GM18511 (cell line): ENCODE measurements around the gene AKR1A1.
A peak's percentile ranks its signal among the peaks of the same experiment; 100 is the strongest.
"Not testable (repeated sequence)": the region's sequence is repeated elsewhere in the genome, so short reads cannot be mapped to it uniquely, and the experiment has no call there.

ENCODE experiments used
- ATAC-seq: cut with Tn5 transposase; IDR thresholded peaks from one replicate; pipeline ENCODE4 v1.9.1; 2021; ENCODE audit warnings: mild to moderate bottlenecking, moderate library complexity; ENCODE audit not compliant: unreplicated experiment

Gene AKR1A1

DNA sequence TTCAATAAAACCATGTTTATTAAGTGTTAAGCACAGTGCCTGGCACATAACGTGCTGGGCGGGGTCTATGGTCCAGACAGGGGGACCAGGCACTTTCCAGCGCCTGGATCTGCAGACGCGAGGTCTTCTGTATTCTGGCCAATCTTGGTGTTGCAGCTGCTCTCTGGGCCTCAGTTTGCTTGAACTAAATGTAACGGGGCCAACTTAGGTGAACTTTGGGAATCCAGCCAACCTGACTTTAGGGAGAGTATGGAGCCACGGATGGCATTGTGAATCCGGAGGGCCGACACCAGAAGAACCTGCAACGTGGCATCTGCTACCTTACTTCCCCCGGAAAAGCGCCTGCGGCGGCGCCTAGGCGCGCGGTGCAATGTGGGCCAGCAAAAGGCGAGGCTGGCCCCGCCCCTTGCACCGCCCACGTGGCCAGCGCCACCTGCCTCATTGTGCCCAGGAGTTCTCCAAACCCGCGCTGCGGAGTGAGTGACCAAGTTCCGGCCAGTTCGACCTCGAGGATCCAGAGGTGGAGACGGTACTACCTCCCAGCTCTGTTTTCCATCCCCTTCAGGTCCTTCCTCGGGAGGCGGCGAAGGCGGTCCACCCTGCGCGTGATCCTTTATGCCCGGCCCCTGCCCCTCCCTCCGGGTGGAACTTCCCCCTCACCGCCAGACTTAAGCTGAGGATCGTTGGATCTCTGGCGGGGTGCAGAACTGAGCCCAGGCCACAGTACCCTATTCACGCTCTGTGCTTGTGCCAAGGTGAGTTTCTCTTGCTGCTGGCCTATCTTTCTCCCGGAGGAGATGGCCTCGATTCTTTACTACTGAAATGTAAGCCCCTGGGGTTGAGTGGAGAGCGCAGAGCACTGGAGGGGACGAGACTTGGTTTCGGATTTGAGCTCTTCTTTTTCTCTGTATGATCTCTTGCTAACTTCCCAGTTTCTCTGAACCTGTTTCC, at the start of gene AKR1A1:
AKR1A1 (plus strand) TSS at position 426 of the 951 bp plus-strand sequence. CDS start 10,969 bp downstream, outside the sequence.
- peak; percentile 90 for ATAC-seq

DNA sequence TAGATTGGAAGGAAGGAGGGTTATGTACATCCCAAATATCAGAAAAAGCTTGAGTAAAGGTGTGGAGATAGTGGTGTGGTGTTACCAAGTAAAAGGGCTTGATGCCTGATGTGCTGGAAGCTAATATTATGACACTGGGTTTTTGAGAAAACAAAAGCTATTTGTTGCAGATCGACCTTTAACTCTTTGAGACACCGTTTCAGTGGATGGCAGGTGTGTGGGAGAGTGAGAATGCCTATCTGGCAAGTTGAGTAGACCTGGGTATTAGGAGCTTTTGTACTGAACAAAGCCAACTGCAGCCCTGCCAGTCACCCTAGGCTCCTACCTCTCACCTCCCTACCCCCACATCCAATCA, 49.1 kb upstream of the AKR1A1 start:
- no peak for ATAC-seq

DNA sequence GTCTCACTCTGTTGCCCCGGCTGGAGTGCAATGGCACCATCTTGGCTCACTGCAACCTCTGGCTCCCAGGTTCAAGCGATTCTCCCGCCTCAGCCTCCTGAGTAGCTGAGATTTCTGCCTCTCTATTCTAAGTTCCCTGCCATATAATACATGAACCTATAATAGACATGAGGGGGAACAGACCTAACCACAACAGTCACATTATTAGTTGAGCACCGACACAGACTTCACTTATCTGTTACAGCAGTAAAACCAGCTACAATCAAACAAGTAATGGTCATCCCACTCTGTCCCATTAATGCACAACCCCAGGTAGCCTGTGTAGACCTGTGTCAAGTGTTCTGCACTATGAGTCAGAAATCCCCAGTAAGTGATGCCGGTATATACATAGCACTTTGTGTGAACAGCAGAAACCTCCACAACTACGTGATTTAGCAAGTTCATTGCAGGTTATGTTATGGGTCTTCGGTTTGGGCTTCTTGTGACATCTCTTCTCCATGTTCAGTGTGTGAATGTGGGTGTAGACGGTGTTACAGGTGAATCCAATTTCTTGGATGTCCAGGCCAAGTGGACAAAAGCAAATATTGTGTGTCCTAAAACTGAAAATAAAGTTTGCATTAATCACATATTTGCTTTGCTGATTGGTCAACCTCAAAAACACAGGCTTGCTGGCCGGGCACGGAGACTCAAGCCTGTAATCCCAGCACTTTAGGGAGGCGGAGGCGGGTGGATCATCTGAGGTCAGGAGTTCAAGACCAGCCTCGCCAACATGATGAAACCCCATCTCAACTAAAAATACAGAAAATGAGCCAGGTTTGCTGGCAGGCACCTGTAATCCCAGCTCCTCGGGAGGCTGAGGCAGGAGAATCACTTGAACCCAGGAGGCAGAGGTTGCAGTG, 46.9 kb upstream of the AKR1A1 start:
- ATAC-seq, result no peak

DNA sequence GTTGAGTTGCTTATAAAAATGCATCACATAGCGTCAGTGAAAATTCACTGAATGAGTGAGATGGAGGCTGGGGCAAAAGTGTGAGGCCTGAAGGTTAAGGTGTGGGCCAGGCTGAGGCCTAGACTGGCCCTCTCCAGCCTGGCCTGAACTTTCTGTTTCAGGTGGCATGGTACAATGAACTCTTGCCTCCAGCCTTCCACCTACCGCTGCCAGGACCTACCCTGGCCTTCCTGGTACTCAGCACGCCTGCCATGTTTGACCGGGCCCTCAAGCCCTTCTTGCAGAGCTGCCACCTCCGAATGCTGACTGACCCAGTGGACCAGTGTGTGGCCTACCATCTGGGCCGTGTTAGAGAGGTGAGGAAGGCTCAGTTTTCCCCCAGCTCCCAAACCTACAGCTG, 43.4 kb upstream of the AKR1A1 start:
- no peak for ATAC-seq

DNA sequence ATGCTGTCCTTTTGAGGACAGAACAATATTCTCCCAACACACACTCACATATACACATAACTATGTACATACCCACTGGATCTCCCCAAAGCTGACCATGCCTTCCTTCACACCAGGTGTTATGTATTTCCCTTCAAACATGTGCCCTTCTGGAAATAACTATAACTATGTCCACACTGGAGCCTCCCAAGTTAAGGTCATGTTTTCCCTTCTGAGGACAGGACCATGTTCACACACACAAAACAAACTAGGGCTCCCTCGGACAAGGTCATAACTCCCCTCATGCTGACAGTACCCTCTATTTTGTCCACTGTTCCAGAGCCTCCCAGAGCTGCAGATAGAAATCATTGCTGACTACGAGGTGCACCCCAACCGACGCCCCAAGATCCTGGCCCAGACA, 42.7 kb upstream of the AKR1A1 start:
- ATAC-seq, result no peak

DNA sequence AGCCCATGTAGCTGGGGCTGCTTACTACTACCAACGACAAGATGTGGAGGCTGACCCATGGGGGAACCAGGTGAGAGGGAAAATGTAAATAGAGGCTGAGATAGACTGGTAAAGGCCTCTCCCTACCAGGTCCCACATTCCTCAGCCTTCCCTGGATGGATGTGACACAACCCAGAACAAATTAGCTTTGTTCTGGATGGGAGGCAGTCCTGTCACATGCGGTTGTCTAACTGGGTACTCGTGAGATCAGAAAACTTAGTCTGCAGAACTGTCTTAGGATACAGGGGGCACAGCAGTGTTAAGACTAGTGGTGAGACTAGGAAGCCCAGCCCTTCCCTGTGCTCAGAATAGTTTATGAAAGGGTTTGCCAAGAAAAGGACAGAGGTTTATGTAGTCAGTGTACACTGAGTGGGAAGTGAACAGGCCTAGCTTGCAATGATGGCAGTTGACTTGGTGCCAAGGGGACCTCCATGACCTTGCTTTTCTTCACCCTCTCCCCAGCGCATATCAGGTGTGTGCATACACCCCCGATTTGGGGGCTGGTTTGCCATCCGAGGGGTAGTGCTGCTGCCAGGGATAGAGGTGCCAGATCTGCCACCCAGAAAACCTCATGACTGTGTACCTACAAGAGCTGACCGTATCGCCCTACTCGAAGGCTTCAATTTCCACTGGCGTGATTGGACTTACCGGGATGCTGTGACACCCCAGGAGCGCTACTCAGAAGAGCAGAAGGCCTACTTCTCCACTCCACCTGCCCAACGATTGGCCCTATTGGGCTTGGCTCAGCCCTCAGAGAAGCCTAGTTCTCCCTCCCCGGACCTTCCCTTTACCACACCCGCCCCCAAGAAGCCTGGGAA, 42.1 kb upstream of the AKR1A1 start:
- ATAC-seq, result no peak

DNA sequence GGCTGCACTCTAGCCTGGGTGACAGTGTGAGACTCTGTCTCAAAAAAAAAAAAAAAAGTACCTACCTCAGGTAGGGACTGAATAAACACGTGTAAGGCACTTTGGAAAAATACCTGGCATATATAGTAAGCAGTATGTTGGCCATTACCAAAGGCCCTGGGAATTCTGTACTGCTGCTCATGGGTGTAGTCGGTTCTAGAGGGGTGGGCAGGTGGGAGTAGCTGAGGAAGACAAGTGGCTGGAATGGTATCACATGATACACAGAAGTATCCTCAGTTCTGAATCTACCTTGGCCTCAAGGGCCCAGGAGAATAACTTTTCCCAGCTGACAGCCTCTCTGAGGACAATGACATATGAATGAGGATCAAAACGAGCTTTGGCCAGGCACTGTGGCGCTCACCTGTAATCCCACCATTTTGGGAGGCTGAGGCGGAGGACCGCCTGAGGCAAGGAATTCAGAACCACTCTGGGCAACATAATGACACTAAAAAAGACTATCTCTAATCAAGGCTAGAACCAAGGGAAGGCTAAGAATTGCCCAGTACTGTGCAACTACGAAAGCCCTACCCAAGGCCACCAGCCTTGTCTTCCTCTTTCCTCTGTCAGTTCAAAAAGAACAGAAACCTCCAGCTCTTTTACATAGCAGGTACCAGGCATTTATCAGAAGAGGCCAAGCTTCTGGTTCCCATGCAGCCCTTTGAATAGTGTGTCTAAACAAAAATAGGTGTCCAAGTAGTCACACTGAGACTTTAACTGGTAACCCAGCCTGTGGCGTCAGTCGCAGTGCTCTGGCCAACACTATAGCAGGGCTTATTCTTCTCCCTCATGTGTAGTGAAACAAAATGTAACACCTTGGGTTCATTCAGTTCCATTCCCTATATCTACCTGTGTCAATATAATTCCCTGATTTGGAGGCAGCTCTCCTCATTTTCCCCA, 40.3 kb upstream of the AKR1A1 start:
- ATAC-seq, result no peak

DNA sequence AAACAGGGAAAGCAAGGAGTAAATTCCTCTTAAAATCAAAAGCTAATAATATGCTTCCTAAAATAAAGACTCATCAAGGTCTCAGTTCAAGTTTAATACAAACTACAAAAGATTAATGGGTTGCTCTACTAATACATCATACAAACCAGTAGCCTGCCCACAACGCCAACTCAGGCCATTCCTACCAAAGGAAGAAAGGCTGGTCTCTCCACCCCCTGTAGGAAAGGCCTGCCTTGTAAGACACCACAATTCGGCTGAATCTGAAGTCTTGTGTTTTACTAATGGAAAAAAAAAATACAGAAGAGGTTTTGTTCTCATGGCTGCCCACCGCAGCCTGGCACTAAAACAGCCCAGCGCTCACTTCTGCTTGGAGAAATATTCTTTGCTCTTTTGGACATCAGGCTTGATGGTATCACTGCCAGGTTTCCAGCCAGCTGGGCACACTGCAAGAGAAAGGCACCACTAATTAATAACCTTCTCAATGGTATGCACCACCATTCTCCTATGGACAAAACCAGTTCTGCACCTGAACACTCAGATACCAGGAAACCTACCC, 39.6 kb upstream of the AKR1A1 start:
- ATAC-seq, result no peak

DNA sequence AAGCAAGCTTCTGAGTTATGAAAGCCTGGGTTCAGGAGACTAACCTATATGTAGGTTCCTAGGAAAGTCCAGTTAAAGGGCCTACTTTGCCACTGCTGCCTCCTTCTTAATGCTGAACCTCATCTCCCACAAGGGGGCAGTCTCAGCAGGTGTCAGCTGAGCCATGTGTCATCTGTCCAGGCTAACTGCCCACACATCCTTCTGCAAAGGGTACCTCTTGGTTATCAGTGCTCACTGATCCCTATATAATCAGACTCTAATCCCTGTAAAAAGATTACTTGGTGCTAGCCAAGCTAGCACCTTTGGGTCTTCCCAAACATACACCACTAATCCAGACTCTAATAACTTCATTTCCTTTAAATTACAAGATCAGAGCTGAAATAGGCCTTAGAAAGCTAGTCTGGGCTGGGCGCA, 38.0 kb upstream of the AKR1A1 start:
- no peak for ATAC-seq

DNA sequence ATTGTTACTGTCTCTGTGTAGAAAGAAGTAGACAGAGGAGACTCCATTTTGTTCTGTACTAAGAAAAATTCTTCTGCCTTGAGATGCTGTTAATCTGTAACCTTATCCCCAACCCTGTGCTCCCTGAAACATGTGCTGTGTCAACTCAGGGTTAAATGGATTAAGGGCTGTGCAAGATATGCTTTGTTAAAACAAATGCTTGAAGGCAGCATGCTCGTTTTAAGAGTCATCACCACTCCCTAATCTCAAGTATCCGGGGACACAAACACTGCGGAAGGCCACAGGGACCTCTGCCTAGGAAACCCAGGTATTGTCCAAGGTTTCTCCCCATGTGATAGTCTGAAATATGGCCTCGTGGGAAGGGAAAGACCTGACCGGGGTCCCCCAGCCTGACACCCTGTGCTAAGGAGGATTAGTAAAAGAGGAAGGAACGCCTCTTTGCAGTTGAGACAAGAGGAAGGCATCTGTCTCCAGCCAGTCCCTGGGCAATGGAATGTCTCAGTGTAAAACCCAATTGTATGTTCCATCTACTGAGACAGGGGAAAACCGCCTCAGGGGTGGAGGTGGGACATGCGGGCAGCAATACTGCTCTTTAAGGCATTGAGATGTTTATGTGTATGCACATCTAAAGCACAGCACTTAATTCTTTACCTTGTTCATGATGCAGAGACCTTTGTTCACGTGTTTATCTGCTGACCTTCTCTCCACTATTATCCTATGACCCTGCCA, 36.9 kb upstream of the AKR1A1 start:
- not testable (repeated sequence) for ATAC-seq

DNA sequence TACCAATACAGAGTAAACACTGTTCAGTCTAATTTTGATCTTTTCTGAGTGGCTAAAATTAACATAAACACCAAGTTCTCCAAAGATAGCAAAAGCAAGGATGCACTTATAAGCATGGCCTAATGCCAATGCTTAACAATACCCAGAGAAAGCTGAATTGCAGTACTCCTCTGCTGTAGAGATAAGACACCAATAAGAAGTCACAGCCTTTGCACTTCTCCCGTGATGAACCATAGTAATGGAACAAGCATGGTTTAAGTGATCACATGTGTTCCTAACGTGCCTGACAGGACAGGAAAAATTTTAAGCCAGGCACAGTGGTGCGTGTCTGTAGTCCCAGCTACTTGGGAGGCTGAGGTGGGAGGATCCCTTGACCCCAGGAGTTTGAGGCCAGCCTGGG, 34.6 kb upstream of the AKR1A1 start:
- no peak for ATAC-seq

DNA sequence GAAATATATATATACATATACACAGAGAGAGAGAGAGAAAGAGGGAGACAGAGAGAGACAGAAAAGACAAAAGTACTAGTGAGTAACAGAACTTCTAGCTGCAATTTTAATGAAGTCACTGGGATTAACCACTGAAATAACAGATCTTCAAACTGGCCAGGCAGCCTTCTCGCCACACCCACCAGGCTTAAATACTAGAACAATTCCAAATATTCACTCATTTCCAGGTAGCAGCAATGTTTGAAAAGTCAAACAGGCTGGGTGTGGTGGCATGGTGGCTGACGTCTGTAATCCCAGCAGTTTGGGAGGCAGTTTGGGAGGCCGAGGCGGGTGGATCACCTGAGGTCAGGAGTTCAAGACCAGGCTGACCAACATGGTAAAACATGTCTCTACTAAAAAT, 34.2 kb upstream of the AKR1A1 start:
- no peak for ATAC-seq

DNA sequence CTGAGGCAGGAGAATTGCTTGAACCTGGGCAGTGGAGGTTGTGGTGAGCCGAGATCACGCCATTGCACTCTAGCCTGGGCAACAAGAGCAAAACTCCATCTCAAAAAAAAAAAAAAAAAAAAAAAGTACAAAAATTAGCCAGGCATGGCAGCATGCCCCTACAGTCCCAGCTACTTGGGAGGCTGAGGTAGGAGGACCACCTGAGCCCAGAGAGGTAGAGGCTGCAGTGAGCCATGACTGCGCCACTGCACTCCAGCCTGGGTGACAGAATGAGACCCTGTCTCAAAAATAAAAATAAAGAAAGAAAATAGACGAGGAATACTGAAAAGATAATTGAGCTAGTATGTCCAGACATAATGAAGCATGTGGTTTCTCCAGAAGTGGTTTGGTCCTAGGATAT, 32.3 kb upstream of the AKR1A1 start:
- not testable (repeated sequence) for ATAC-seq

DNA sequence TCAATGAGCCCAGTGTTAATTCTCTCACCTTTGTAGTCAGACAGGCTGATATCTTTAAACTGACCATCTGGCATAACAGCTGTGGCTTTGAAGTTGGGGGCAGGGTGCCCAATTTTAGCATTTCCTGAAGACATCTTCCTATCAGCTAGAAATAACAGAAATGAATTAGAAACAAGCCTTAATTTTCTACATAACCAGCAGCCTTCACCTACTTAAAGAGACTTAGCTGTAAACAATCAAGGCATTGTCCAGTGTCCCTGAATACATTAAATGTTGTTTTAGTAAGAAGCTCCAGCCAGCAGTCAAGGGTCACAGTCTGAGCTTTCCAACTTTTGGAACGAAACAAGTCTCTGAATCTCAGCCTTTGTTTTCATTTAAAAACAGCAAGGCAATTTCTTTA, 31.7 kb upstream of the AKR1A1 start:
- ATAC-seq, result no peak

DNA sequence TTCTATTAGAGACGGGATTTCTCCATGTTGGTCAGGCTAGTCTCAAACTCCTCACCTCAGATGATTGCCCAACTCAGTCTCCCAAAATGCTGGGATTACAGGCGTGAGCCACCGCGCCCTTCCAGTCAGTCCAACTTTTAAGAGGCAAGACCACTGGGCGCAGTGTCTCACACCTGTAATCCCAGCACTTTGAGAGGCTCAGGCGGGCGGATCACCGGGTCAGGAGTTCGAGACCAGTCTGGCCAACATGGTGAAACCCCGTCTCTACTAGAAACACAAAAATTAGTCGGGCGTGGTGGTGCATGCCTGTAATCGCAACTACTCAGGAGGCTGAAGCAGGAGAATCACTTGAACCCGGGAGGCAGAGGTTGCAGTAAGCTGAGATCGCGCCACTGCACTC, 30.9 kb upstream of the AKR1A1 start:
- not testable (repeated sequence) for ATAC-seq

DNA sequence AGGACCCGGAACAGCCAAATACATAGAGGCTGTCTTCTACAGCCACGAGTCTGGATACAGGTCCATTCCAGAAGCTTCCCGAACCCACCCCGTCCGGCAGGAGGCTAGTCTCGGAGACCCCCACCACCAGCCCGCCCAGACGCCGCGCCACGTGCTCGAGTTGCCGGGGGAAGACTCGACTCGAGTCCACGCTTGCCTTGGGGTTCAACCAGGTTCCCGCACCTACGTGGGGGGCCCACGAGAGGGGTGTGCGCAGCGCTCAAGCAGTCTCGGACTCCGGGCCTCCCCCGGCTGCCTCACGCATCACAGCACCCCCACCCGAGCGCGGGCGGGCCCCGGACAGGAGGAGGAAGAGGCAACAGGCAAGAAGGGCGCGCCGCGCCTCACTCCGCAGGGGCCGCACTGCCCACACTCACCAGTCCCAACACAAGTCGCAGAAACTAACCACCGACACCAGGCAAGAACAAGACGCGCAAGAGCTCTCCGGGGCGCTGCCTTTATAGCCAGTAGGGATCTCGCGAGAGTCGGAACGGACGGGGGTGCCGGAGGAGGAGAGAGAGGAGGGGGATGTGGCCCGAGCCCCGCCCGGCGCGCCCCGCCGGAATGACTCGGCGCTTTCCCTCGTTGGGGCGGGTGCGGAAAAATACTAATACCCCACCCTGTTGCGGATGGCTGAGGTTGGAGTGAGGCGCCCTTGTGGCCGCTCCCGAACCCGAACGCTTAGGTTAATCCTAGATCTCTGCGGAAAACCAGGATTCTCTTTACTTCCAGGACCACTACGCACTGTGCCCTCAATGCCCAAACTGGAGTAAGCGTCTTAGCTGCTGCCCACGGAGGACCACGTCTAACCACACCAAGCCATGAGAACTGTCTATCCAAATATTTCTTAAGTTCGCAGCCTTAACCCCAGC, 29.0 kb upstream of the AKR1A1 start, which contains the start of gene PRDX1:
PRDX1 (minus strand) TSS at position 472 of the 911 bp plus-strand sequence. CDS start 2,841 bp downstream, outside the sequence.
- ATAC-seq, result peak; percentile 86

DNA sequence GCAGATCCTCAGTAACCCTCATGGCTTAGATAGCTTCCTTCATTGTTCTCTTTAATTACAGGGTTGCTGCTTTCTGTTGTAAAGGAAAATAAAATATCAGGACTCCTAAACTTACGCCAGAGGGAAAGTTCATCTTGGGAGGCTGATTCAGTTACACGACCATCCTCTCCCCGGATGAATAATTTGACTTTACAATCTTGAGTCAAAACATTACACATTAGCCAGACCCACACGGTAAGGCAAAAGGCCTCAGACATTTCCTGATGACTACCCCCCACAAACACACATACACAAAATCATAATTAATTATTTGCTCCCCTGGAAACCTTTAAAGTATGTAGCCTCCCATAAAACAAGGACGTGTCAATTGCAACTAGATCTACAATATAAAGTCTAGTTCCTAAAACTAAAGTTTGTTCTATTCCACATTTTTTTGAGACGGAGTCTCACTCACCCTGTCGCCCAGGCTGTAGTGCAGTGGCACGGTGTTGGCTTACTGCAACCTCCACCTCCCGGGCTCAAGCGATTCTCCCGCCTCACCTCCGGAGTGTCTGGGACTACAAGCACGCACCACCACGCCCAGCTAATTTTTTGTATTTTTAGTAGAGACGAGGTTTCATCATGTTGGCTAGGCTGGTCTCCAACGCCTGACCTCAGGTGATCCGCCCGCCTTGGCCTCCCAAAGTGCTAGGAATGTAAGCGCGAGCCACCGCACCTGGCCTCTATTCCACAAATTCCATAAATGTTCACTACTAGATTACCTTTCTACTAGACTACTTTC, 28.1 kb upstream of the AKR1A1 start:
- ATAC-seq, result no peak
